CD4-positive, alpha-beta T cell treated with Interleukin-10 for 1 hour (primary cell): ENCODE measurements around the gene ZIC4.

Source experiments
- DNase-seq: peaks from one replicate; pipeline ENCODE4 v3.0.0-alpha.2; 2020

The ZIC4 gene

DNA sequence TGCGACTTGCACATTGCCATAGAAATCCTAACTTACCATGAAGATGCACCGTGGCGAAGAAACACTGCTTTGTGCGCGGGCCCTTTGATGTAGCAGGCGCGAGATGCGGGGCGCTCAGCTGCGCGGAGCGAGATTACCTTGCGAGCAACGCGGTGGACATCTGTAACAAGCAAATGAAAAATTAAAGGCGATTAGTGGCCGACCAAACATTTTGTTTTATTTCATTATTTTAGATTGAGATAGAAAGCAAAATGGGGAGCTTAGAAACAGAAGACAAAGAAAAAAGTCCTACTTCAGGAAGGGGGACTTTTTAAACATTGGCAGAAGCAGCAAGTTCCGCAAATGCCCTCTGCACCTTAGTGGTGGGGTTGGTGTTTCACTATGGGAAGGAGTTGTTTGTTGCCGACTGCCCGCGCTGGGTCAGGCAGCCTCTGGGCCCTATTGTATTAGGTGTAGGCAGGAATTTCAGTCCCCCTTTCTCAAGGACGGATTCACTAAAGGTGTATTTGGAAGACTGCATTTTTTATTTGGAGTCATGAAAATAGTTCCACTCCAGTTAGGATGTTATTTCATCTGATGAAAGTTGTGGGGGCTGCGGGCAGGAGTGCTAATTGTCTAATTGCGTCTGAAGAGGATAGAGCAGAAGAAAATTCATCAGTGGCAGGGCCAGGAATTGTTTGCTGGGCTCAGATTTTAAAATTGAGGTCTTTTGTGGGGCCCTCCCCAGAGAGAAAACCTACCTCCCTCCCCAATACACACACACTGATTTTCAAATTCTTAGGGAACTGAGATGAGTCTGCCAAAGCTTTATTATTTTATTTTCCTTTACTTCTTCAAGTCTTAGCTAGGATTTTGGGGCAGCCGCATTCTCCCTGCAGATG is 17.4 kb downstream of the ZIC4 start:
- no peak for DNase-seq

DNA sequence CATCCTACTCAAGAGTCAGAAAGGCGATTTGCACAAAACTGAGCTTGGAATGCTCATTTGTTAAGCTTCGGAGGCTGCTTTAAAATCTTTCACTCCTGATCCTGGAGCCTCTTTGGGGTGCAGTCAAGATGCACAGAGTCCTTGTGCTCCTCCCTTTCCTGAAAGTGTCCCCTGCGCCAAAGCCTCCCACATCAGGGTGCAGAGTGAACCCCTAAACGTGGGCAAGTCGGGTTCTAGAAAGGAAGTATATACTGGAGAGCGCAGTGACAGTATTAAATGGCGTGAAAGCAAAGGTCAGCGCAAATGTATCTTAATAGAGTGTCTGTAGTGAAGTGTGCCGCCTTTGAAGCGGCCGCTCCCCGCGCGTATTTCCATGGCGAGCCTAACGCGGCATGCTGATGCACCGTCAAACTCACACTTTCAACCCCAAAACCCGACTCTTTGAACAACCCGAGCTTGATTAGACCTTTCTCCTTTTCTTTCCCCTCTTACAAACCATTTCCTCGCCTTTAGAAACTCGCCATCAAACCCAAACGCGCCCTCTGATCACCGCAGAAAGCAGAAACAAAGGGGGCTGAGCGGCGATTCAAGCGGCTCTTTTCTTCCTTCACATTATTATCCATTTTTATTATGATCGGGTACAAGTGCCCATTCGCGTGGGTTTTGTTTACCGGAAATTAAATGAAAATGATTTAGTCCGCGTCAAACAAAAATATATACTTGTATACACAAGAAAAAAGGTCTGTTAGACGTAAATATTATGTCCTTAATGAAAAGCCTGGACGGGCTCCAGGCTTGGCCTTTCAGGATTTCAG is 18.3 kb downstream of the ZIC4 start:
- no peak for DNase-seq

DNA sequence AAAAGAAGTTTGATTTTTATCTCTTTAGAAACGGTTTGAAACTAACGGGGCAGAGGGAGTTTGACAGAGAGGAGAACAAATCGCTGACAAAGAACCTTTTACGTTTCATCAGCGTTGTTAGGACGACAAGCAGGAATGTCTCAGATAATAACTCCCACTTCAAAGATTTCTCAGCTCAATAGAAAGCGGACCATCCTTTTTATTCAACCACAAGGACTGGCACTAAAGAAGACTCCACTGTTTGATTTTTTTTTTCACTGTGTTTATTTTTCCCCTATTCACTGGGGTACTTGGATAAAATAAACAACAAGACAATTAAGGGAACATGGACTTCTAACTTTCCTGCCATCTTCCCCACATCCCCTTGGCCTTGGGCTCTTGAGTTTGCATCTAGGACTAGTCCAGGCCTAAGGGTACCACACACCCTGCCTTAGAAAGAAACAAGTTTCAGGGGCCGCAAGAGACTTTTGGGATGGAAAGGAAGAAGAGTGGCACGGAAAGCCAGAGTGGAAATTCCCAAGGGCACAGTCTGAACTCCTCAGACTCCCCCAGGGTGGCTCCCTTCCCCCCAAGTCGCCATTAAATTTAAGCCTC is 19.0 kb downstream of the ZIC4 start:
- DNase-seq = no peak

DNA sequence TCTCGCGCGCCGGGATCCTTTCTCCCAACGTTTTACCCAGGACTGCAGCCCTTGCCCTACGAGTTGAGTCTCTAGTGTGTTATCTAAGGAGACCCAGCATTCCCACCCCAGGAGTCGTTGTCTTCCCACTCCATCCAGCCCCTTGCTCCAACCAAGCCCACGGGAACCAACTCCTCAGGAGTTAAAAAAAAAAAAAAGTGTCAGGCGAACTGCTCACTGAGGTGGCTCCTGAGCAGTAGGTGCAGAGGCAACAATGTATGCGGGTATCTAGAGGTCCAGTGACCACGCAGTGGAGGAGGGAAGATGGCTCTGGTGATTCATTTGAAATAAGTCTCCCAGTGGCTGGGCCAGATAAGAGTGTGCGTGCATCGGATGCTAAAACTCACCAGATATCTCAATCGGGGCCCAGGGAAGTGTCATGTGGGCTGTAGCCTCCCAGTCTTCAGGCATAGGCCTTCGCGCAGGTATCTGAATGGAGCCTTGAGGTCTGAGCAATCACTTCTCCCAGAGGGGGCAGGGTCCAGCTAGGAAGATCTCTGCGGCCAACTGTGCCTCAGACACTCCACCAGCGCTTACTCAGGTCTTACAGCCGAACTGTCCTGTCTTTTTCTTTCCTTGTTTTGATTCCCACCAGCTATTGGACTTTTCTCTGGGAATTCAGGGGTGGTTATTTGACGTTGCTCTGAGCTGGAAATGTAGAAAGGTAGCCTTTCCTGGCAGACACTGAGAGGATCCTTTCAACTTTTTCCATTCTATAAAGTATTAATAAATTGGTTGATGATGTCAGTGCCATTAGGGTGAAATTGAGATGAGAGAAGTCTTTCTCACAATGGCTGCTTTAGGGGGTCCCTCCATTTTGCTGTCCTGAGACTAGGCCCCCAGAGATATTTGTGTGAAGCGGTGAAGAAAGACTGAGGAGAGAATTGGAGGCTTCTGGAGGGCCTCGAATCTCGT is 21.0 kb downstream of the ZIC4 start:
- DNase-seq = no peak

DNA sequence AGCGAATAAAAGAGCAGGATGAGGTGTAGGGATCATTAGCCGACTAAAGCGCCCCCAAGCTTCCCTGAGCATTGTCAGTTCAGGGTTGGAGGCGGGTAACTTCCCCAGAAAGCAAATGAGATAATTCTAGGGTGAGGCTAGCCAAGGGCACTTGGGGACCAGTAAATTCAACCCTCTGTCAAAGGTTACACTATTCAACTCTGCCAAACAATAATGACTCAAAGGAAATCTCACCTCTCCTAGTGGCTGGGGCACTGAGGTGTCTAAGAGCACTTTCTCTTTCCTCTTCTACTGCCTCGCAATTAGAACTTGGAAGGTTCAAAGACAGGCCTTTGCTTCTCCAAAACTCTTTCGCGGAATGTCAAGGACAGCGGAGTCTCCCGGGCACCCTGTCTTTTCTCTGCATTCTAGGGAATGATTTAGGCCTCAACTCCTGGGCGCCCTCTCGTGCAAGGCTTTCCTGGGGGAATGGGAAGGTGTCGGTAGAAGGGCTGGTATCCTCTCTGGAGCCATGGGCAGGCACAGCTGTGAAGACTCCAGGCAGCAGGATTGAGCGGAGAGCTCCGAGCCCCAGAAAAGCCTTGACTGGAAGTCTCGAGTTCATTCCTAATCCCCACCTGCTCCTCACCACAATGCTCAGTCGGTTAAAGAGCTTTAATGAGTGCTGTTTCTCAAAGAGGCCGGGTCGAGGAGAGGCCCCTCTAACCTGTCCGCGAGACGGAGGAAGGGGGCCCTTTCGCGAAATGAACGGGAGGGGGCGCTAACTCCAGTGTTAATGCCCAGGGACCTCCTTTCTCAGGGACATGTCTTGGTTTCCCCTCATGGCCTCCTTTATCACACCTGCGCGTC is 21.9 kb downstream of the ZIC4 start:
- DNase-seq = no peak

DNA sequence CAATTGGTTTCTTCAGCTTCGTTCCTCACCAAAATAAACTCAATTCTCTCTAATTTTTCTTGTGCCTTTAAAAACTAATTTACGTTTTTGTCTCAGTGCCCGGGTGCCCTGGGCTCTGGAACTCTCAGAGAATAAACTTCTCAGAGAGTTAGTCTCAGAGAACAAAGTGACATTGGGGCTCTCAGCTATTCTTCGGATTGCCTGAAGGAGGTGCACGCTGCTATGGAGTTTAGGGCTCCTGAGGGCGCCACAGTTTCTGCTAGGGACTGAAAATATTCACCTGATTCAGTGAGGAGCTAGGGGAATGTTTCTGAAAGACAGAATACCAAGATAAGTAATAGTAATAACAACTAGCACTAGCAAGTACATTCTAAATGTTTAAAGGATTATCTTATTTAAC is 22.7 kb downstream of the ZIC4 start:
- no peak for DNase-seq

DNA sequence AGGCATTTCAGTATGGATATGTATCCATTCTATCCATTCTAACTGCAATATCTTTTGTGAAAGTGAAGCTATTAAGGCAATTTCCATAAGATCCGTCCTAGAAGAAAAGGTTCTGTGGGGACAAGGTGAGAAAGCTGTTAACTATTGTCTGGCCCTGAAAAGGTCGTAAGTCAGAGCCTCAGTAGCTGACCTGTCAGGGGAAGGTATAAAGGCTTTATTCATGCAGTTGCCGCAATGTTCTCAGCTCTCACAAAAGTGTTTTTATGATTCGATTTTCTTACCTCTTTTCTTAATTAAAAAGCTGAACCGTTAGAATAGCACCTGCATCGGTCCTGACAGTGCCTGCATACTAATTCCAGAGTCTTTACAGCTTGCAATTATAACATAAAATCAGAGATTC is 24.7 kb downstream of the ZIC4 start:
- no peak for DNase-seq

DNA sequence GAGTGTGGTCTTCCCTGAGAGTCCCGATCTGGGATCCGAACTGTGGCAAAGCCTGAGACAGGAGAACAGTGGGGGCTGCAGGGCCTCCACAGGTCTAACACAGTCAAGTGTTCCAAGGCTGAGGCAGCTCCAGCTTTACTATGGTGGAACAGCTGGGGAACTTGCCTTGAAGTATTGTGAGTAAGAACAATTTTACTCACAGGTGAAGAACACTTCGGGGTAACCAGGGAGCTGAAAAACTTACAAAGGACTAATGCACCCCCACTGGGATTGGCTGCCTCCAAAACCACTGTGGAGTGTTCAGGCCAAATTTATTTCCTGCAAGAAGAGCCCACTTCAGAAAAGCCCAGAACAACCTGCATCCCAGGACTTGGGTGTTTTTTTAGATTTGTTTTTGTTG is 25.4 kb downstream of the ZIC4 start:
- no peak for DNase-seq

DNA sequence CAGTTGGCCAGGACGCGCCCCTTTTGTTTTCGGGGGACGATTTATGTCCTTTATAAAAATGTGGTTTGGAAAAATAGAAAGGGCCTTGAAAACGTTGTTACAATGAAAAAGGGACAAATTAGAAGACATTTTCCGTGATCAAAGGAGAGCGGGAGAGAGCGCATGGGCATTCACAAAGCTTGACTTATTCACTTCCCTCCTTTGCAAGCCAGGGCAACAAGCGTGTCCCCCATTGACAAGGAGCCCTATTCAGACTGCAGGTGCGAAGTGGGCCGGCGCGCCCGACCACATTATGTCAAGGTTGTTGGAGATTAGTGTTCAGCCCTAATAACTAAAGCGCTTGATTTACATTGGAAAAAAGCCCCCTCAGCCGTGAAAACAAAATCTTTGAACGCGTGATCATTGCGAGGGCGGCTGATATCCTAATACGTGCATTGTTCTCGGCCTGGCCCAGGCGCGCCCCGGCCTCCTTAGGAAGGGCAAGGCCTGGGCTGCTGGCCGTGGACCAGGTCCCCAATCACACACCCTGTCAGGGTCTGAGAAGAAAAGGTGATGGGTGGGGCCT is 25.9 kb downstream of the ZIC4 start:
- DNase-seq = no peak

DNA sequence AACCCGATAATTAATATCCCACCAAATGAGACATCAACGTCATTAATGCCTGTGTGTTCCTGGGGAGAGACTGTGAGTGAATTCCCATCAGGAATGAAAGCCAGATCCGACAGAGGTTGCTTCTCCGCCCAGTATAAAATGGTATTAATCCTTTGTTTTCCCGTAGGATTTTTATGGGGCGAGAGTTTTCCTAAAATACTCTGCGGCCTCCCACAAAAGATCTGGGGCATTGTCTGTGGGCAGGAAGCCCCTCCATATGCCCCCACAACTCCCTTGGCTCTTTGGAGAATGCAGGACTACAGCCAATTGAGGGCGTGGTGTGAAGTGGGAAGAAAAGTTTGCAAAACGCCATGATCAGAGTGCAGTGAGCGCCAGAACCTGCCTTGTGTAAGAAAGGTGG is 26.7 kb downstream of the ZIC4 start:
- DNase-seq = no peak

DNA sequence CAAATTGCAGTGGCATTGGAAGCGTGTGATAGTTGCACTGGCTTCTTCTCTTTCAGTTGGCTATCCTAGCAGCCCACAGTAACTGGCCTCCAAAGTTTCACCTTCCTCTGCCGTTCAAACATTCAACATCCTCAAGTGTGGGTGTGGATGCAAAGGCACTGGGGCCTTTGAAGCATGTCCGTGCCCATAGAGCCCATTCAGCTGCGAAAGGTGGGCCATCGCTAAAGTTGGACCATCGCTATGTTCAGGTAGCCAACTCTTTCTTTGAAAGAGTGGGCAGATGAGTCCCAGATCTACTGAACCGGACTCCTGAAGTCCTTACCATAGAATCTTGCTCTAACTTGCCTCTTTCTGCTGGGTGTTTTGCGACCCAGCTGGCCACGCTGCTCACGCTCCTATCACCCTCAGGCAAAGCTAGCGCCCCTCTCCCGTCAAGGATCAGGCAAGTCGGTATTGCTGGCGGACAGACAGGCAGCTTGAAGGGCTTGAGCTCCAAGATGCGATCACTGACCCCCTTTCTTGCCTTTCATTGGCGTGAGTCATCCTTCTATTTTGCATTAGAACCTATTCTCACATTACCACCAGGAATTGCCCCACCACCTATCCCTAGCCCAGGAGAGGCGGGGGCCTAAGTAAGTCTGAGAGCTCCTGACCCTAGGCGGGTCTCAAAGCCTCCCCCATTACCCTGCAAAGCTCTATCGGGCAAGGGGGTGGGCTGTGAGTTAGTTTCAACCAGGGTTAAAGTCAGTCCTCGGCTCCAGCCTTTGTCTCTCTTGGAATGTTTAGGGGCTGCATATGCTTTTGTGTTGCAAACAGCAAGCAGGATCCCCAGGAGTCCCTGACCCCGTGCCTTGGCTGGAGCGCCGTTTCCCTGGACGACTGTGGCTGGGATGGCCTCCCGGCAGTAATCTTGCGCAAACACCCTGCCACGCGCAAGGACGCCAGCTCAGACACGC is 28.7 kb downstream of the ZIC4 start:
- no peak for DNase-seq

DNA sequence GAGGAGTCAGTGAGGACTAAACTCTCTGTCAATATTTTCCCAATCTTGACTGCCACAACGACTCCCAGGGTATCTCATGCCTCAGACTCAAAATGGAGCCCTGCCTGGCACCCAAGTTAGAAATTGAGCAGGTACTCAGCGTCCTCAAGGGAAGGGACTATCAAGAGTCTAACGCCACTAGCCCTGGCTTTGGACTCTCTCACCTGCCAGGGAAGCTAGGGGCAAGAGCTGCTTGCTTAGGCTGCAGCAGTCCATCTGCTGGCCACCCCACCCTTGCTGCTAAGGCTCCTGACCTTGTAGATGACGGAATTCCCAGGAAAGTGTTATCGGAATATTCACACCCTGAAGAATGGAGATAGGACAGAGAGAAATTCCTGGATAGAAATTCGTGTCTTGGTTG is 33.0 kb downstream of the ZIC4 start:
- DNase-seq = no peak

DNA sequence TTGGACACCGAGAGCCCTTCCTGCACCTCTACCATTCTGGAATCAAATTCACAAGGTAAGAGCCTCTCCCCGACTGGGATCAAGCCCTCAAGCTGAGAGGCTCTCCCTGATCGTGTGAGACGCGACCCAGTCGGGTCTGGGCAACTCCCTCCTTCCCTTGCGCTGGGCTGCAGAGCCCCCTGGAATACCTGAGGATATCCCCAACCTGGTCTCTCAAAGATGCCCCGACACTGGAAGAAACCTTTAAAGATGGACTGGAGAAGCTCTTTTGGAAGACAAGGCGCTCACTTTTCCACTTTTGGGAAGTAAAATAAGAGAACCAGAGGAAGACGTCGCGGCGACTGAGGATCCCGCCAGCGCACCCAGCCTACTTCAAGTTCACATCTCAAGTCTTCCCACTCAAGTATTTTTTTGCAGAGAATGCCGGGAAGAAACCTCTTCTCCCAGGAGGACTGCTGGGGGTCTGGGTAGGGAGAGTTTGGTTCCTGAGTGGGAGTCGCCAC is 33.8 kb downstream of the ZIC4 start:
- DNase-seq = no peak

DNA sequence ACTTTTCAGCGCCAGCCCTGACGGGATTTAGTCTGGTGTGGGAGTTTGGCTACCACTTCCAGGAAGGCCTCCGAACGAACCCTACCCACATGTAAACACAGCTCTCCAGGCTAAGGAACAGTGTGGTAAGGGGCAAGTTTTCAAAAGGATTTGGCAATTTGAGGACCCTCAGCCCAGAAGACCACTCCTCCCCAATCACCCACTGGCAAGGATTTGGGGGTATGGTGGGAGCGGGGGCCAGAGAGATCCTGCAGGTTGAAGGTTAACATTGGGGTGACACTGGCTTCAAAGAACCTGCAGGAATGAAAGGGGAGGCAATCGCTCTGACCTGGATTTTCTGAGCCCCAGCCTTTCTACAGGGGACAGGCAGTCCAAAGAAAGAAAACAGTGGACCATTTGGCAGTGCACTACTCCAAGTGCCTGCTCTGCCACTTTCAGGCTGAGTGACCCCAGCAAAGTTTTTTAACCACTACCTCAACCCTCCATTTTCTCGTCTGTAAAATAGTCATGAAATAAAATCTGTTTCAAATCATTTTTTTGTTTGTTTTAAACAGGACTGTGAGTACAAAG is 34.5 kb downstream of the ZIC4 start:
- DNase-seq = no peak

DNA sequence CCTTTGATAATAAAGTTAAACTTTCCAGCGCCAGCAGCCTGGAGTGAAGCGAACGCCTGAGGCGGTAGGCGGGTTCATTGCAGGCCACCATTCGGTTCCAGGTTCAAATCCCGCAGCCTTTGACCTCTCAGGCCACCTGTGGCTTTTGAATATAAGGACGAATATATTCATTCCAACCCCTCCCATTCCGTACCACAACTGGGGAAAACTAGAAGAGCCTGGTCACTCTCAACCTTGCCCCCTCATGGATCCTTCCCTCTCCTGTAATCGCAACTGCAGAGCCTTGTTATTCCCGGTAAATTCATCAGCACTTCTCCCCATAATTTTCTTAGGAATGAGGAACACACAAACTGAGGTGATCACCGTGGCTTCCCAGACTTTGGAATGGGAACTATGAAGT is 35.2 kb downstream of the ZIC4 start:
- DNase-seq = no peak

DNA sequence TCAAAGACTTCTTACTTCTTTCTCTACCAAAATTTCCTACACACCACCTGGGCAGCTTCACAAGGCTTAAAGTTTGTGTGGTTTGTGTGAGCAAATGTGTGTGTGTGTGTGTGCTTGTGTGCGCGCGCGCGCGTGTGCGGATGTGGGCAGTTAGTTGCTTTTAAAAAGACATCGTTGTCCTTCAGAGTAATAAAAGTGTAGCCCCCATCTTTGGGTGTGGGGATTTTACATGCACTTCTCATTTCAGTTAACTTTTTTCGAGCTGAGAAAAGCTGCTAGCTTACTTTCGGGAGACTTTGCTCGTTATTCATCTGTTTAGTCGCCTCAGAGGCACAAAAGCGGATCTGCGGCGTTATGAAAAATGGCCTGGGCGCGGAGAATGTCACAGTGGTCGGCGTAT is 36.0 kb downstream of the ZIC4 start:
- DNase-seq = no peak

DNA sequence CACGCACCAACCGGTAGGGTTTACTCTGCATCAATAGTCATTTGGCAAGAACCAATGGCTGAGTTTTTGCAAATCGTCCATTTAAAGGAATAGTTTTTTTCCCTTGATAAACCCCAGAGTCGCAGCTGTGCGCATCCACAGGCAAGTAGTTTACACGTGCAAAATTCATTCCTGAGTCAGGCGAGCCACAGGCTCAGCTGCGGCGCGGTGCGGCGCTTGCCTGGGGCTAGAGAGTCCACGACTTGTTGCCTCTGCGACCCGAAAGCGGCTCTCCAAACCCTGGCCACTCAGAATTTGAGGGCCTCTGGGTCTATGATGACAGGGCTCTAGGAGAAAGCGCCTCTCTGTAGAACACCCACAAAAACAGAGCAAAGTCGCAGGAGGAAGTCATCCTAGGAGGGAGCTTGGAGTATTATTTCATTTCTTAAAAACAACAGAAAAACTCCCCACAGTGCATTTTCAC is 36.7 kb downstream of the ZIC4 start:
- DNase-seq = no peak

DNA sequence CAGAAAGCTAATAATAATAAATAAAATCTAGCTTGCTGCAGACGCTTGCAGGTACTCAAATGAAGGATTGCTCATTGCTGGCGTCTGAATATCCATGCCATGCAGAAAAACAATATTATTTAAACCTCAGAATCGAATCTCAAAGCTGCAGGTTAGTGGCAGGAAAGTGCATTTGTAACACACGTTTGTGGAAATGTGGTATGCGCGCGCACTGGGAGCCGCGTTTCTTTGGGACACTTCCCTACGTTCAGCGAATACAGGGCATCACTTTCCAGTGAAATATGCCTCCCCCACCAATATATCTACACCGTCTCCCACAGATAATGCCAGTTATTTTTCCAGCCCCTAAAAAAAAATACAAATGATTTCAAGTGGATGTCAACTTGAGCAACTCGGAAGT is 37.1 kb downstream of the ZIC4 start:
- DNase-seq = no peak

DNA sequence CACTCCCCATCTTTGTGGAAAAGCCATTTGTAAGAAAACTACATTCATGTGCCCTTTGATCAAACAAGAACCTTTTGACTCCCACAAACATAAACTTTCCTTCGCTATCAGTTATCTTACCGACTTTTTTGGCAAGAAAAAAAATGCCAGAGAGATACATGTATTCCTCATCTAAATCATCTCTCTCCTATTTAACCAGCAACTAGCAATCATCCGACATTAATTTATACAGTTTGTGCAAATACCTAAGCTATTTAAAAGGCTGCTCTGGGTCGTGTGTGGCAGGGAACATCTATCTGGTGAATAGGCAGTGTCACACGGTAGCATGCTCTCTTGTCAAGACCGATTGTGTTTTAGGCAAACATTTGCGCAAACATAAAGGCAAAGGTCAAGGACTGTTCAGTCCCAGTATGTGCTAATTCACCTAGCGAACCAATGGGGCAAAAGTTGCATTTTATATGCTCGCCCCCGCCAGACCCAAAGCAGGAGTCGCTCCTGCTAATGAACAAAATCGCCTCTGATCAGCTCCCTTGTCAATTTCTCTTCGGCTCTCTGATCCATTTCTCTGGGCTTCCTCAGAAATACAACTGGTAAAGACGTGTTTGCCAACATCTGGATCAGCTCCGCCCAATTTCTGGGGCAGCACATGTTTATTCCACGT is 37.7 kb downstream of the ZIC4 start:
- no peak for DNase-seq
